GM10248 (cell line): ENCODE results near the gene FOXP3.

Experiments
- CTCF ChIA-PET: fragments of 300-600 bp; sonication (Branson Sonifier 250); formaldehyde crosslinking; extraction: SDS; loops from one replicate; lab custom pipeline; 2021; ENCODE audit warnings: antibody characterized with exemption; lab: Yijun Ruan, JAX
- POLR2A ChIA-PET: fragments of 350-650 bp; sonication (Branson Sonifier 250); formaldehyde crosslinking; extraction: SDS; loops from one replicate; lab custom pipeline; 2020; ENCODE audit warnings: antibody characterized with exemption; lab: Yijun Ruan, JAX
- DNase-seq: peaks from one replicate; pipeline ENCODE4 v3.0.0; 2012; ENCODE audit errors: extremely low spot score
- CTCF ChIP-seq: IDR thresholded peaks from 2 replicates; pipeline ENCODE4 v1.5.1; 2012; ENCODE audit warnings: mild to moderate bottlenecking, low read depth; ENCODE audit errors: extremely low read depth, missing control alignments, control extremely low read depth

Gene FOXP3

GRCh38 chrX:49209434-49210251 lies 54.9 kb downstream of the FOXP3 start:
- no peak for TF ChIP-seq CTCF
- ChIA-PET POLR2A (no interaction called here), CTCF (interaction anchor here (1.2 kb wide), 1 partner anchor 17 kb away, joined by 4 read pairs; no protein-coding TSS in a partner anchor)
- no peak for DNase-seq

- TF ChIP-seq CTCF: no peak
- POLR2A ChIA-PET: no interaction called here
- no peak for DNase-seq
- CTCF ChIA-PET: interaction anchor here (0.7 kb wide), 1 partner anchor 16 kb away, joined by 3 read pairs; no protein-coding TSS in a partner anchor
Observed at GRCh38 chrX:49208399-49208798, 56.1 kb downstream of the FOXP3 start.

- POLR2A ChIA-PET: no interaction called here
- CTCF ChIA-PET: interaction anchor here (1.0 kb wide), 1 partner anchor 14 kb away, joined by 3 read pairs; no protein-coding TSS in a partner anchor
- TF ChIP-seq CTCF: no peak
- no peak for DNase-seq
Observed at GRCh38 chrX:49206543-49206942, 58.0 kb downstream of the FOXP3 start.

GRCh38 chrX:49205443-49205842 lies 59.1 kb downstream of the FOXP3 start:
- POLR2A ChIA-PET: no interaction called here
- no peak for DNase-seq
- TF ChIP-seq CTCF: no peak
- CTCF ChIA-PET: no interaction called here

DNA sequence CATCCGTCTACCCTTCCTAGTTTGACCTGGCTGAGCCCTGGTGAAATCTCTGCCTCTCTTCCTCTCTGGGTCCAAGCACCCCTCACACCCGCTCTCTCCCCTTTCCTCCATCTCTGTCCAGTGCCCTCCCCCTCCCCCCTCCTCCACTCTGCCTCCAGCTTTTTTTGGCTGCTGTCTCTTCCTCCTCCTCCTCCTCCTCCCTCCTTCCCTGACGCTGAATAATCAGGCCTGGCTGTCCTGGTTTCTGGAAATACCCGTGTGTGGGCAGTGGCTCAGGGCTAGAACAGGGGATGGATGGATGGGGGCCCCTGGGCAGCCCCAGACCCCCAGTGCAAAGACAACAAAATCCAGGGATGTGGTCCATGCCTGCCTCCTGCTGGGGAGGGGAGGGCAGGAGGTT lies 59.8 kb downstream of the FOXP3 start:
- no peak for TF ChIP-seq CTCF
- DNase-seq: no peak
- CTCF ChIA-PET: no interaction called here
- POLR2A ChIA-PET: no interaction called here

DNA sequence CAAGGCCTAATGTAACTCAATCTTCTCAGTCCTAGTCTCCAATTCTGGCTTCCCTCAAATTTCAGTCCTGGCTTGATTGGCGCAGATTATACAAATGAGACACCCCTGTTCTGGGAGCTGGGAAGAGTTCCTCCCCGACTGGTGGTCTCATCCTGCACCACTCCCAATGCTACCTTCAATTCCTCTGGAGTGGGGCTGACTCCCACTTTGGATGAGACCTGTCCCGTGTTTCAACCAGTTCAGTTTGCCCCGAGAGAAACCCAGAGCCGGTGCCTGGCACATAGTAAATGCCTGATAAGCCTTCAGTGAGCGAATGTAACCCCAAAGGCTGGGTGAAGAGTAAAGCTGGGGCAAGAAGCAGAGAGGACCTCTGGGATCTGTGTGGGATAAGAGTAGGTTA lies 60.5 kb downstream of the FOXP3 start:
- POLR2A ChIA-PET: no interaction called here

More for the DNA sequence above, 60.5 kb downstream of the FOXP3 start:
- CTCF ChIA-PET: no interaction called here
- no peak for DNase-seq
- TF ChIP-seq CTCF: no peak
